Caco-2 (cell line): Measurements from ENCODE around the gene IGSF6. TPM values are rescaled to one million over a fixed set of nuclear protein-coding genes. Genes with fewer than 3 reads are reported as not detected.

Experiments
- BruUV-seq: library from RNA; stranded (reverse); fragments of 400-500 nt; replicated peaks from 2 replicates; lab custom pipeline; 2021; lab: Mats Ljungman, UMichigan
- CTCF ChIA-PET: fragments of 300-600 bp; sonication (Branson Sonifier 250); formaldehyde crosslinking; loops from one replicate; lab custom pipeline; 2022; ENCODE audit warnings: antibody characterized with exemption; lab: Charles Lee
- POLR2A ChIA-PET: fragments of 300-600 bp; sonication (Branson Sonifier 250); formaldehyde crosslinking; loops from one replicate; lab custom pipeline; 2022; ENCODE audit warnings: antibody characterized with exemption; lab: Charles Lee
- DNase-seq, 2 experiments: peaks; one replicate each; pipeline versions ENCODE4 v3.0.0 to v3.0.0-alpha.2; 2020 to 2022
- H3K27me3 ChIP-seq: replicated peaks from 2 replicates; pipeline ENCODE4 v1.6.0; 2011; ENCODE audit warnings: low read length; ENCODE audit not compliant: control insufficient read depth, insufficient read depth
- H3K36me3 ChIP-seq: 2 replicates; pipeline ENCODE4 v1.5.1; 2011; ENCODE audit warnings: low read length; ENCODE audit not compliant: control insufficient read depth, insufficient read depth
- H3K4me1 ChIP-seq: fragments of 250-450 bp; sonication (Bioruptor Pico); 2 replicates; pipeline ENCODE4 v1.5.1; 2020; ENCODE audit warnings: mild to moderate bottlenecking
- H3K4me3 ChIP-seq: 2 replicates; pipeline ENCODE4 v1.5.1; 2011; ENCODE audit warnings: low read depth, mild to moderate bottlenecking, control low read depth, low read length
- H3K9me3 ChIP-seq: fragments of 250-450 bp; sonication (Bioruptor Pico); 2 replicates; pipeline ENCODE4 v1.5.1; 2020; ENCODE audit warnings: mild to moderate bottlenecking, moderate library complexity
- H3K27ac Mint-ChIP-seq: one replicate; pipeline ENCODE4 v1.8.0; 2022; ENCODE audit warnings: mixed read lengths; ENCODE audit not compliant: unreplicated experiment
- H3K27me3 Mint-ChIP-seq: one replicate; pipeline ENCODE4 v1.8.0; 2022; ENCODE audit warnings: mixed read lengths; ENCODE audit not compliant: insufficient read depth, unreplicated experiment
- H3K36me3 Mint-ChIP-seq: one replicate; pipeline ENCODE4 v1.8.0; 2022; ENCODE audit warnings: mild to moderate bottlenecking, mixed read lengths; ENCODE audit not compliant: insufficient read depth, unreplicated experiment
- H3K4me1 Mint-ChIP-seq: one replicate; pipeline ENCODE4 v1.8.0; 2022; ENCODE audit warnings: low read depth, mixed read lengths; ENCODE audit not compliant: unreplicated experiment
- H3K4me3 Mint-ChIP-seq: one replicate; pipeline ENCODE4 v1.8.0; 2022; ENCODE audit warnings: mild to moderate bottlenecking, moderate library complexity, mixed read lengths; ENCODE audit not compliant: unreplicated experiment
- H3K9me3 Mint-ChIP-seq: one replicate; pipeline ENCODE4 v1.8.0; 2022; ENCODE audit warnings: mixed read lengths; ENCODE audit not compliant: unreplicated experiment
- intact Hi-C: fragments of 100-400 bp; cut with micrococcal nuclease; formaldehyde crosslinking; loops from one replicate; pipeline ENCODE4 v1.10.0; 2022; ENCODE audit not compliant: unreplicated experiment
- total RNA-seq: library from RNA; stranded (reverse); gene quantifications from 2 replicates; pipeline ENCODE4 v1.2.3, GENCODE V29; 2022
- TF ChIP-seq, protein P1 (sequence below), 2 experiments: fragments of 200-600 bp in 1 of 2; IDR thresholded peaks; 1 replicate in 1 of 2; 2 replicates in 1 of 2; pipeline versions ENCODE4 v1.5.1 to v1.8.0; 2011 to 2022; ENCODE audit warnings: antibody characterized with exemption in 1 of 2, control low read depth in 1 of 2, inconsistent platforms in 1 of 2, low read depth in 1 of 2, low read length in 1 of 2, mild to moderate bottlenecking in 1 of 2, moderate library complexity in 1 of 2; ENCODE audit not compliant: insufficient read depth in 1 of 2, severe bottlenecking in 1 of 2, unreplicated experiment in 1 of 2

The IGSF6 gene
- total RNA-seq, 1 experiment from 2014 or later, result not detected

GRCh38 chr16:21590796-21591195, 61.6 kb downstream of the IGSF6 start:
- ChIA-PET CTCF (no interaction called here), POLR2A (no interaction called here)
- H3K27me3 Mint-ChIP-seq, result no peaks in the 10 kb centered on the region
- no peaks in the 10 kb centered on the region for H3K4me1 Mint-ChIP-seq
- TF ChIP-seq, protein P1, sequence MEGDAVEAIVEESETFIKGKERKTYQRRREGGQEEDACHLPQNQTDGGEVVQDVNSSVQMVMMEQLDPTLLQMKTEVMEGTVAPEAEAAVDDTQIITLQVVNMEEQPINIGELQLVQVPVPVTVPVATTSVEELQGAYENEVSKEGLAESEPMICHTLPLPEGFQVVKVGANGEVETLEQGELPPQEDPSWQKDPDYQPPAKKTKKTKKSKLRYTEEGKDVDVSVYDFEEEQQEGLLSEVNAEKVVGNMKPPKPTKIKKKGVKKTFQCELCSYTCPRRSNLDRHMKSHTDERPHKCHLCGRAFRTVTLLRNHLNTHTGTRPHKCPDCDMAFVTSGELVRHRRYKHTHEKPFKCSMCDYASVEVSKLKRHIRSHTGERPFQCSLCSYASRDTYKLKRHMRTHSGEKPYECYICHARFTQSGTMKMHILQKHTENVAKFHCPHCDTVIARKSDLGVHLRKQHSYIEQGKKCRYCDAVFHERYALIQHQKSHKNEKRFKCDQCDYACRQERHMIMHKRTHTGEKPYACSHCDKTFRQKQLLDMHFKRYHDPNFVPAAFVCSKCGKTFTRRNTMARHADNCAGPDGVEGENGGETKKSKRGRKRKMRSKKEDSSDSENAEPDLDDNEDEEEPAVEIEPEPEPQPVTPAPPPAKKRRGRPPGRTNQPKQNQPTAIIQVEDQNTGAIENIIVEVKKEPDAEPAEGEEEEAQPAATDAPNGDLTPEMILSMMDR (IDR thresholded peaks at IDR 0.05; ENCODE audit: insufficient read depth in 1 of 2, low read depth in 1 of 2, low read length in 1 of 2, severe bottlenecking in 1 of 2, unreplicated experiment in 1 of 2), result no peak
- no peaks in the 10 kb centered on the region for H3K9me3 Mint-ChIP-seq
- no TSS peak for BruUV-seq
- Histone ChIP-seq H3K27me3 (no peaks in the 10 kb centered on the region), H3K36me3 (no peaks in the 10 kb centered on the region), H3K9me3 (no peaks in the 10 kb centered on the region), H3K4me1 (no peaks in the 10 kb centered on the region), H3K4me3 (no peak overlapping the region)
- H3K4me3 Mint-ChIP-seq, result no peak overlapping the region
- intact Hi-C loops, result no loop called here
- DNase-seq, result no peak
- no peak overlapping the region for H3K27ac Mint-ChIP-seq
- H3K36me3 Mint-ChIP-seq, result no peaks in the 10 kb centered on the region

GRCh38 chr16:21590287-21590686, 62.1 kb downstream of the IGSF6 start:
- TF ChIP-seq, protein P1 (IDR thresholded peaks at IDR 0.05; ENCODE audit: insufficient read depth in 1 of 2, low read depth in 1 of 2, low read length in 1 of 2, severe bottlenecking in 1 of 2, unreplicated experiment in 1 of 2), result no peak
- H3K27ac Mint-ChIP-seq, result no peak overlapping the region
- H3K36me3 ChIP-seq, result no peaks in the 10 kb centered on the region
- intact Hi-C loops, result no loop called here
- H3K27me3 ChIP-seq, result no peaks in the 10 kb centered on the region
- no peaks in the 10 kb centered on the region for H3K36me3 Mint-ChIP-seq
- no TSS peak for BruUV-seq
- H3K4me1 ChIP-seq, result no peaks in the 10 kb centered on the region
- no peaks in the 10 kb centered on the region for H3K9me3 ChIP-seq
- POLR2A ChIA-PET, result no interaction called here
- H3K4me1 Mint-ChIP-seq, result no peaks in the 10 kb centered on the region
- H3K9me3 Mint-ChIP-seq, result no peaks in the 10 kb centered on the region
- CTCF ChIA-PET, result no interaction called here
- DNase-seq, result no peak
- H3K27me3 Mint-ChIP-seq, result no peaks in the 10 kb centered on the region
- H3K4me3 Mint-ChIP-seq, result no peak overlapping the region
- no peak overlapping the region for H3K4me3 ChIP-seq

GRCh38 chr16:21589551-21589950, 62.9 kb downstream of the IGSF6 start:
- Mint-ChIP-seq H3K4me1 (no peaks in the 10 kb centered on the region), H3K27ac (no peak overlapping the region), H3K4me3 (no peak overlapping the region), H3K9me3 (no peaks in the 10 kb centered on the region), H3K27me3 (no peaks in the 10 kb centered on the region), H3K36me3 (no peaks in the 10 kb centered on the region)
- ChIA-PET CTCF (no interaction called here), POLR2A (no interaction called here)
- H3K36me3 ChIP-seq, result no peaks in the 10 kb centered on the region
- intact Hi-C loops, result no loop called here
- DNase-seq, result no peak
- no TSS peak for BruUV-seq
- H3K9me3 ChIP-seq, result no peaks in the 10 kb centered on the region
- H3K4me3 ChIP-seq, result no peak overlapping the region
- TF ChIP-seq, protein P1 (IDR thresholded peaks at IDR 0.05; ENCODE audit: insufficient read depth in 1 of 2, low read depth in 1 of 2, low read length in 1 of 2, severe bottlenecking in 1 of 2, unreplicated experiment in 1 of 2), result no peak
- H3K27me3 ChIP-seq, result no peaks in the 10 kb centered on the region
- no peaks in the 10 kb centered on the region for H3K4me1 ChIP-seq

Other genes starting within 250 kb of the IGSF6 start
- 50.7 and 55.3 TPM in 2 replicates for gene METTL9, start 53.0 kb downstream of the IGSF6 start, total RNA-seq
- gene OTOA, start 11.4 kb upstream of the IGSF6 start, total RNA-seq, result not detected in 2 replicates
- 136 and 150 TPM in 2 replicates for gene NPIPB4, start 205.1 kb upstream of the IGSF6 start, total RNA-seq